Measurements from ENCODE around the gene SPTBN1.

The SPTBN1 gene

GRCh38 chr2:54577944-54578647 is 122.0 kb downstream of the SPTBN1 start:
- DNase-seq, result no peak

- no peak for DNase-seq
Measured at GRCh38 chr2:54578648-54579045, 122.5 kb downstream of the SPTBN1 start.

DNA sequence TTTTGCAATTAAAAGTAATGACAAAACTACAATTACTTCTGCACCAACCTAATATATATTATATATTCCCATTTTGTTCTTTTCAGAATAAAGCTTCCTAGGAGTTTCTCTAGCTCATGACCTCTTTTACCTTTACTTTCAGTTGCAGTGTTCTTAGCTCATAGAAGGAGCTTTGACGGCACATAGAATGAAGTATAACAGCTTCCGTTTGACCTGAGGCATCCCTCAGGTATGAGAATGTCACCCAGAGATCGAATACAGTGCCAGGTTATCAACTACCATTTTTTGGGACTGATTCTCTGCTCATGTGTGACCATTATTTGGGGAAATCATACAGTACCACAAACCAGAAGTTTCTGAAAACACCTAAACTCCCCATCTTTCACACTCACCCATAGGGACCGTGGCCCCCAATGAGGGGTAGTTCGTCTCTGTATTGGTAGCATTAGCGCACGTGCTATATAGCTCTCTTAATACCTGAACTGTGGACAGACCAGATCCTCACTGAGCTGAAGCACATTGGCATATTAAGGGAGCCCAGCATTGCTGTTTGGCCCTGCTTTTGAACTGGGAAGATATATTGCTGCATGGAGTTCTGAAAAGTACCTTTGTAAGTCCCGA is 123.0 kb downstream of the SPTBN1 start:
- DNase-seq, result no peak

GRCh38 chr2:54579682-54580620 is 123.8 kb downstream of the SPTBN1 start:
- DNase-seq, result peak; percentile 64

DNA sequence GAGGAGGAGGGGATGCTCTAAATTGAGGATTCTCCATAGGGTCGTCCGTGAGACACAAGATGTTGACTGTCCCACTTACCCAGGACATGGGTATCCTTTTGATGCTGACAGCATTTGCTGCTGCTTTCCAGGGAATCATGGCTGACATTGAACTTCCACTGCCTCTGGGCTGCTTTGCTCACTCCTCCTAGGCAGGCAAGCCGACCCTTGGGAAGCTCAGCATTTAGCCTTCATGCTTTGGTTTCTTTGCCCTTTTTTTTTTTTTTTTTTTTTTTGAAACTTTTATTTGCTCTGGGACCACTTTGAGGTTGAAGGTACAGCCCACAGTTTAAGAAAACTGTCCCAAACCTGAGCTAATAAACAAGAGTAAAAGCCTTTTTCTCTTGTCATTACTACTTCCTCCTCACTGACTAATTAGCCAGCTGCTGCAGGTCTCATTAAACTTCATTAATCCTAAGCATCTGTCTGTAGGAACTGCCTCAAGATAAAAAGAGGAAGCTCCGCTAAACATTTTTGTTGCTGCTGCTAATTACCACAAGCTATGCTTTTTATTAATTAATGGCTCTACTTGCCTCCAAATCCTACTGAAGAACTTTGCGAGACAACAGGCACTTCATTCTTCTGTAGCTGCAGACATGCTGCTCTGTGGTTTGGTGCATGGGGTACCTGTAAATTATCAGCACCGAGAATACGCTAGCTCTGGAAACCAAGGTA is 125.4 kb downstream of the SPTBN1 start:
- DNase-seq, result peak; percentile 80

- no peak for DNase-seq
Measured at GRCh38 chr2:54582987-54583386, 126.9 kb downstream of the SPTBN1 start.

DNA sequence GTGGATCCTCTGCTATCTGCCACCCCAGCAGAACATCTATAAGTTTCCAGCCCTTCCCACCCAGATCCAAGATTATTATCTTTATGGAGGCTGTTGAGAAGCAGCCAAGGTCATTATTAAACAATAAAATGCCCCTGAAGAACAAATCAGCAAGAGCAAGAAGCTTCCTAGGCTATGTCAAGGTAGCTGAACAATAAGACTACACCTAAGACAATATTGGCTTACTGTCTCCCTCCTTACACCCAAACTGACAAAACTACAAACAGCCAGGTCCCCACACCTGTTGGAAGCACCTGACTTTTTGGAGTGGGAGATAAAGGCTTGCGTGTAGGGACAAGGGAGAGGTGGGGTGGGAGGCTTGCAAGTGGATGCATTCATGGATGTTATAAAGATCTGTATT is 128.5 kb downstream of the SPTBN1 start:
- no peak for DNase-seq

GRCh38 chr2:54585136-54585733 is 129.1 kb downstream of the SPTBN1 start:
- DNase-seq, result no peak

DNA sequence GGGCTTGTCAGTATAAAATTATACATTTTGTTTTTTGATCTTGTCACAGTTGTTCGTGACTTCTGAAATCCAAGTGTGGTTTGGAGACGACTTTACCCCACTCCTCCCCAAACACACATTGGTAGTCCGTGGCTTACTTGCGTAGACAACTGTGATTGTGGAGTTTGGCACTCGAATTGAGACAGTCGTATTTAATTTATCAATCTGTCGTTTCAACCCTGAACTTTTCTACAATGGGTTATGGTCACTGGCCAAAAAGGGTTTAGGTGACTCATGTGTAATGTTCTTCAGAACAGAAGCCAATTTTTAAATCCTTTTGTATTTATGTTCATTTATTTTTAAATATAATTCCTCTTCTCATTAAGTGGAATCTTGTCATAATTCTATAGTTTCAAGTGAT is 129.9 kb downstream of the SPTBN1 start:
- no peak for DNase-seq

- no peak for DNase-seq
Measured at GRCh38 chr2:54586494-54586893, 130.4 kb downstream of the SPTBN1 start.

DNA sequence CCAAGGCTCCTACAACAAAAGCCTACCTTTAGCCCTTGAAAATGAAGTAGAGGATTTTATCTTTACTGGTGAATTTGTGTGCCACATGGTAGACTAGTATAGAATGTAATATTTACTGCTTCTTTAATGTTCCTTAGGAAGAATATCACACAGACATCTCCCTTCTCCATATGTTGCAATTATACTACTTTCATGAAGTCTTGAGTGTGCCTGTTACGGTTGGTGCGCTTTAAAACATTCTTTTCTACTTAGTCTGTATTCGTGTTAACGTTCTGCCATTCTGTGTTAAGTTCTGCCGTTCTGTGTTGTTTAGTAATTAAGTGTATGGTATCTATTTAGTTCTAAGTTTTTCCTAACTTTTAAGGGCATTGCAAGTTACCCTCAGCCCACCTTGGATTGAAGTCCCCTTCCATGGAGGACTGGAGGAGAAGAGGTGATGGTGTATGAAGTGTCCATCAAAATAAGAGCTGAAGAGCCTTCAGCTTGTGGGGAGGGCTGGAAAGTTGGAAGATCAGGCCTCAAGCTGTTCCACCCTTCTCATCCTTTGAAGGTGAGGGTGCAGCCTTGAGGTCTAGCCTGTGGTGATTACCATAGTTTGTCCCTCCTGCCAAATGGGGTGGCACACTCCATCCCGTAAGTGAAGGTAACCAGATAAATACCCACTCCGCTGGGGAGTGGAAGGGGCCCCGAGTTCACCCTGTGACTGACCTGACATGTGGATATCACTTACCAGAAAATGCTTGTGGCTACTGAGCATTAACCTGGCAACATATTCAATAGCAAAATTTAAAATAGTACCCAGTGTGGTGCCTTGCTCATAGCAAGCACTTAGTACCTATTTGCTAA is 131.3 kb downstream of the SPTBN1 start:
- no peak for DNase-seq

GRCh38 chr2:54588244-54588899 is 132.2 kb downstream of the SPTBN1 start:
- DNase-seq, result no peak

- no peak for DNase-seq
Measured at GRCh38 chr2:54589038-54589339, 132.9 kb downstream of the SPTBN1 start.

GRCh38 chr2:54589340-54590215 is 133.5 kb downstream of the SPTBN1 start:
- DNase-seq, result peak; percentile 96

- no peak for DNase-seq
Measured at GRCh38 chr2:54590216-54591120, 134.3 kb downstream of the SPTBN1 start.

DNA sequence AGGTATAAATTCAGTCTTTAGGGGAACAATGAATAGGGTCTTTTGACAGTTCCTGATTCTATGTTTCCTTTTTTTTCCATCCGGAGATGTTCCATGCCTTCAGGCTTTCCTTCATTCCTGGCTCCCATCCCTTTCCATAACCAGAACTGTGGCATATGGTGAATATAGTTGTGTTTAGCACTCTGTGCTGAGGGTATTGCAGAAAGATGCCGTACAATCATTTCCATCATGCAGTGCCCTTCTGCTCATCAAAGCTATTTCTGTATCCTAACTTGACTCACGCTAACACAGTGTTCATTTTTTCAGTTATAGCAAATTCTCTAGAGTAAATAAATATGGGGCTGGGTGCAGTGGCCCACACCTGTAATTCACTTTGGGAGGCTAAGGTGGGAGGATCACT is 135.4 kb downstream of the SPTBN1 start:
- DNase-seq, result no peak

GRCh38 chr2:54593249-54593648 is 137.1 kb downstream of the SPTBN1 start:
- DNase-seq, result no peak

- peak; percentile 49 for DNase-seq
Measured at GRCh38 chr2:54594048-54594447, 137.9 kb downstream of the SPTBN1 start.

GRCh38 chr2:54595161-54595803 is 139.2 kb downstream of the SPTBN1 start:
- DNase-seq, result no peak
